Stimulated activated CD8-positive, alpha-beta memory T cell treated with anti-CD3 and anti-CD28 coated beads, Interleukin-7, amount 100 ng/mL, for 48 hours (primary cell): ENCODE measurements around the gene HECW1.
"Not testable (repeated sequence)": the region's sequence is repeated elsewhere in the genome, so short reads cannot be mapped to it uniquely, and the experiment has no call there.

Experiments used
- DNase-seq, 2 donors: peaks; one replicate each; pipeline ENCODE4 v3.0.0-alpha.2; 2020; ENCODE audit warnings: low read depth in 1 of 2; ENCODE audit errors: extremely low read depth in 1 of 2

The HECW1 gene

GRCh38 chr7:43112459-43112940 is at the start of gene HECW1:
HECW1 (plus strand) TSS chr7:43112647; CDS start chr7:43243906, 131,259 bp downstream.
- DNase-seq = no peak

- DNase-seq = peak in 1 of 2 donors; percentile 21
Observed at GRCh38 chr7:43071604-43072003, 40.8 kb upstream of the HECW1 start.

GRCh38 chr7:43072530-43072929 is 39.9 kb upstream of the HECW1 start:
- no peak for DNase-seq

- not testable (repeated sequence) for DNase-seq
Observed at GRCh38 chr7:43073811-43074210, 38.6 kb upstream of the HECW1 start.

- peak in 1 of 2 donors; percentile 9 for DNase-seq
Observed at GRCh38 chr7:43076189-43076605, 36.2 kb upstream of the HECW1 start.

- no peak for DNase-seq
Observed at GRCh38 chr7:43076606-43077005, 35.8 kb upstream of the HECW1 start.

- DNase-seq = no peak
Observed at GRCh38 chr7:43077285-43077684, 35.2 kb upstream of the HECW1 start.

- no peak for DNase-seq
Observed at GRCh38 chr7:43077732-43078391, 34.6 kb upstream of the HECW1 start.

- DNase-seq = no peak
Observed at GRCh38 chr7:43078794-43079193, 33.7 kb upstream of the HECW1 start.

GRCh38 chr7:43081603-43082002 is 30.8 kb upstream of the HECW1 start:
- DNase-seq = no peak

- DNase-seq = no peak
Observed at GRCh38 chr7:43083106-43083505, 29.3 kb upstream of the HECW1 start.

- no peak for DNase-seq
Observed at GRCh38 chr7:43085017-43085416, 27.4 kb upstream of the HECW1 start.

GRCh38 chr7:43085992-43086391 is 26.5 kb upstream of the HECW1 start:
- no peak for DNase-seq

GRCh38 chr7:43092819-43093218 is 19.6 kb upstream of the HECW1 start:
- DNase-seq = no peak

GRCh38 chr7:43096875-43097274 is 15.6 kb upstream of the HECW1 start:
- DNase-seq = no peak

GRCh38 chr7:43099750-43100149 is 12.7 kb upstream of the HECW1 start:
- no peak for DNase-seq

GRCh38 chr7:43104874-43105520 is 7.5 kb upstream of the HECW1 start:
- DNase-seq = no peak

- DNase-seq = no peak
Observed at GRCh38 chr7:43105521-43106120, 6.8 kb upstream of the HECW1 start.

- peak; percentile 1 to 31 for DNase-seq
Observed at GRCh38 chr7:43108255-43109011, 4.0 kb upstream of the HECW1 start.

- DNase-seq = no peak
Observed at GRCh38 chr7:43110791-43111535, 1.5 kb upstream of the HECW1 start.
